A549 (cell line): ENCODE data around the gene ITIH5. TPM values are rescaled to one million over a fixed set of nuclear protein-coding genes. Genes with fewer than 3 reads are reported as not detected.

Source experiments
- ATAC-seq, 2 experiments: fragments of 200-7000 bp in 1 of 2; fragments of >200 bp in 1 of 2; cut with Nextera tagmentation in 1 of 2; cut with Tn5 transposase in 1 of 2; 3 replicates each; pipeline versions ENCODE4 v1.8.0 to v1.9.1; 2018 to 2020; ENCODE audit warnings: mild to moderate bottlenecking in 1 of 2, moderate library complexity in 1 of 2
- CTCF ChIA-PET: fragments of 300-600 bp; sonication (Branson Sonifier 250); formaldehyde crosslinking; extraction: SDS; loops from one replicate; lab custom pipeline; 2021; ENCODE audit warnings: antibody characterized with exemption, inconsistent platforms; lab: Yijun Ruan, JAX
- POLR2A ChIA-PET: fragments of 350-600 bp; formaldehyde crosslinking; extraction: SDS; loops from one replicate; lab custom pipeline; 2021; ENCODE audit warnings: antibody characterized with exemption, inconsistent platforms; lab: Yijun Ruan, JAX
- DNase-seq, 2 experiments: peaks; one replicate each; pipeline versions ENCODE4 v3.0.0 to v3.0.0-alpha.2; 2011 to 2016; ENCODE audit warnings: low read depth in 1 of 2, low spot score in 1 of 2
- FAIRE-seq: peaks from 2 replicates; lab custom pipeline; 2011; peaks lifted over from hg19 to GRCh38; lab: Jason Lieb, UNC
- H3K27ac ChIP-seq, 2 experiments: fragments of >200 bp; sonication (Bioruptor Twin); formaldehyde crosslinking; 3 replicates each; pipeline ENCODE4 v1.5.1; 2016 to 2017
- H3K4me1 ChIP-seq: fragments of >200 bp; sonication (Bioruptor Twin); formaldehyde crosslinking; 3 replicates; pipeline ENCODE4 v1.6.1; 2016
- H3K4me2 ChIP-seq: fragments of >200 bp; sonication (Bioruptor Twin); formaldehyde crosslinking; 3 replicates; pipeline ENCODE4 v1.6.1; 2016
- H3K4me3 ChIP-seq: fragments of >200 bp; sonication (Bioruptor Twin); formaldehyde crosslinking; 3 replicates; pipeline ENCODE4 v1.5.1; 2016
- H3K9me3 ChIP-seq: fragments of >200 bp; sonication (Bioruptor Twin); formaldehyde crosslinking; 3 replicates; pipeline ENCODE4 v1.6.1; 2016
- ATOH8 ChIP-seq: fragments of 250-450 bp; sonication (Bioruptor Pico); IDR thresholded peaks from 2 replicates; pipeline ENCODE4 v1.5.0; 2020; ENCODE audit warnings: low read depth, mild to moderate bottlenecking, moderate library complexity
- BHLHE40 ChIP-seq: IDR thresholded peaks from 2 replicates; pipeline ENCODE4 v1.6.1; 2012; ENCODE audit warnings: low read depth, low read length, inconsistent platforms
- CBX8 ChIP-seq: fragments of 200-600 bp; sonication (generic); IDR thresholded peaks from 2 replicates; pipeline ENCODE4 v1.6.1; 2016
- CEBPB ChIP-seq, 2 experiments: fragments of >200 bp in 1 of 2; sonication (Bioruptor Twin) in 1 of 2; formaldehyde crosslinking in 1 of 2; IDR thresholded peaks; 2 replicates each; pipeline ENCODE4 v1.6.1; 2012 to 2016
- CHD2 ChIP-seq: fragments of 150-350 bp; IDR thresholded peaks from 2 replicates; pipeline ENCODE4 v1.6.1; 2014; ENCODE audit warnings: low read length; ENCODE audit not compliant: partially characterized antibody
- CHD4 ChIP-seq: fragments of 200-600 bp; sonication (generic); IDR thresholded peaks from 2 replicates; pipeline ENCODE4 v1.6.1; 2016; ENCODE audit warnings: antibody characterized with exemption, mild to moderate bottlenecking, borderline replicate concordance
- EHF ChIP-seq: fragments of 250-450 bp; sonication (Bioruptor Pico); IDR thresholded peaks from 2 replicates; pipeline ENCODE4 v1.5.0; 2020; ENCODE audit warnings: mild to moderate bottlenecking
- EHMT2 ChIP-seq: fragments of 200-600 bp; sonication (generic); IDR thresholded peaks from 2 replicates; pipeline ENCODE4 v1.6.1; 2016; ENCODE audit warnings: antibody characterized with exemption, low read depth, mild to moderate bottlenecking, moderate library complexity
- EP300 ChIP-seq, 2 experiments: fragments of >200 bp; sonication (Bioruptor Twin); formaldehyde crosslinking; IDR thresholded peaks; 2 replicates in 1 of 2; 3 replicates in 1 of 2; pipeline ENCODE4 v1.6.1; 2016 to 2017
- ESRRA ChIP-seq: fragments of 150-350 bp; IDR thresholded peaks from 2 replicates; pipeline ENCODE4 v1.6.1; 2014; ENCODE audit warnings: mild to moderate bottlenecking, low read length, borderline replicate concordance
- FOSB ChIP-seq: fragments of 250-450 bp; sonication (Bioruptor Pico); IDR thresholded peaks from 2 replicates; pipeline ENCODE4 v1.5.0; 2020; ENCODE audit warnings: mild to moderate bottlenecking, moderate library complexity
- HES2 ChIP-seq: fragments of >200 bp; sonication (Bioruptor Twin); formaldehyde crosslinking; IDR thresholded peaks from 2 replicates; pipeline ENCODE4 v1.6.1; 2016
- HEYL ChIP-seq: fragments of 250-450 bp; sonication (Bioruptor Pico); IDR thresholded peaks from 2 replicates; pipeline ENCODE4 v1.8.0; 2021; ENCODE audit warnings: mild to moderate bottlenecking, moderate library complexity
- HOXB13 ChIP-seq: fragments of 250-450 bp; sonication (Bioruptor Pico); IDR thresholded peaks from 2 replicates; pipeline ENCODE4 v1.5.0; 2020; ENCODE audit warnings: low read depth, mild to moderate bottlenecking, moderate library complexity
- HOXB5 ChIP-seq: fragments of 250-450 bp; sonication (Bioruptor Pico); IDR thresholded peaks from 2 replicates; pipeline ENCODE4 v1.5.0; 2020; ENCODE audit warnings: mild to moderate bottlenecking, moderate library complexity
- JUNB ChIP-seq: fragments of >200 bp; sonication (Bioruptor Twin); formaldehyde crosslinking; IDR thresholded peaks from 2 replicates; pipeline ENCODE4 v1.6.1; 2016
- KDM1A ChIP-seq: fragments of 200-600 bp; sonication (generic); IDR thresholded peaks from 2 replicates; pipeline ENCODE4 v1.6.1; 2016; ENCODE audit warnings: low read depth, mild to moderate bottlenecking
- MAX ChIP-seq: IDR thresholded peaks from 2 replicates; pipeline ENCODE4 v1.6.1; 2012
- MAZ ChIP-seq: fragments of 150-350 bp; IDR thresholded peaks from 2 replicates; pipeline ENCODE4 v1.6.1; 2014; ENCODE audit warnings: antibody characterized with exemption, low read depth, low read length, borderline replicate concordance
- MYC ChIP-seq: IDR thresholded peaks from 2 replicates; pipeline ENCODE4 v1.6.1; 2012; ENCODE audit warnings: mild to moderate bottlenecking, inconsistent platforms, low read length, improper control_type of control experiment, borderline replicate concordance
- NFE2L2 ChIP-seq: fragments of 150-350 bp; conservative IDR thresholded peaks from 2 replicates; pipeline ENCODE4 v1.6.1; 2014; ENCODE audit warnings: low read length
- NR3C1 ChIP-seq: fragments of >200 bp; sonication (Bioruptor Twin); formaldehyde crosslinking; IDR thresholded peaks from 3 replicates; pipeline ENCODE4 v1.6.1; 2017
- PBX3 ChIP-seq: IDR thresholded peaks from 2 replicates; pipeline ENCODE4 v1.6.1; 2012
- PHF8 ChIP-seq: fragments of 200-600 bp; sonication (generic); IDR thresholded peaks from 2 replicates; pipeline ENCODE4 v1.6.1; 2016; ENCODE audit warnings: low read depth, mild to moderate bottlenecking, antibody characterized with exemption, moderate library complexity, borderline replicate concordance
- RARB ChIP-seq: fragments of 250-450 bp; sonication (Bioruptor Pico); IDR thresholded peaks from 2 replicates; pipeline ENCODE4 v1.8.0; 2021; ENCODE audit warnings: mild to moderate bottlenecking, moderate library complexity
- RFX5 ChIP-seq: fragments of 450-650 bp; IDR thresholded peaks from 2 replicates; pipeline ENCODE4 v1.7.1; 2014; ENCODE audit warnings: antibody characterized with exemption, mild to moderate bottlenecking, moderate library complexity
- SREBF2 ChIP-seq: fragments of 450-650 bp; IDR thresholded peaks from 2 replicates; pipeline ENCODE4 v1.6.1; 2014; ENCODE audit warnings: mild to moderate bottlenecking, moderate library complexity
- TP53 ChIP-seq: fragments of 250-450 bp; sonication (Bioruptor Pico); IDR thresholded peaks from 2 replicates; pipeline ENCODE4 v1.5.0; 2021; ENCODE audit warnings: mild to moderate bottlenecking, moderate library complexity
- ZC3H11A ChIP-seq: fragments of 450-650 bp; IDR thresholded peaks from 2 replicates; pipeline ENCODE4 v1.6.1; 2014; ENCODE audit warnings: antibody characterized with exemption, mild to moderate bottlenecking
- ZFP36 ChIP-seq: fragments of 450-650 bp; IDR thresholded peaks from 2 replicates; pipeline ENCODE4 v1.6.1; 2014; ENCODE audit warnings: borderline replicate concordance; ENCODE audit not compliant: partially characterized antibody
- ZNF302 ChIP-seq: fragments of 250-450 bp; sonication (Bioruptor Pico); IDR thresholded peaks from 2 replicates; pipeline ENCODE4 v1.9.0; 2021; ENCODE audit warnings: inconsistent platforms, mild to moderate bottlenecking, moderate library complexity
- ZSCAN20 ChIP-seq: fragments of 250-450 bp; sonication (Bioruptor Pico); IDR thresholded peaks from 2 replicates; pipeline ENCODE4 v1.8.0; 2022; ENCODE audit warnings: mild to moderate bottlenecking, moderate library complexity
- WGBS: methylation state at CpG from one replicate; pipeline ENCODE4 v1.1.6; 2017; ENCODE audit errors: missing lambda C conversion rate; 5-methylcytosine and 5-hydroxymethylcytosine counted together
- polyA plus RNA-seq, 4 experiments: library from polyadenylated mRNA; depleted of rRNA in 3 of 4; stranded (reverse); fragments of >200 nt; fragmentation: RNase III in 1 of 4; extraction: RNeasy Plus Mini Kit Qiagen cat#74134 plus additional on column Dnase treatment in 1 of 4; gene quantifications; 2 replicates in 3 of 4; 3 replicates in 1 of 4; pipeline ENCODE4 v1.2.3, GENCODE V29; 2011 to 2017
- TF ChIP-seq, protein P1 (sequence below): fragments of 250-450 bp; sonication (Bioruptor Pico); IDR thresholded peaks from 2 replicates; pipeline ENCODE4 v1.5.0; 2021; ENCODE audit warnings: mild to moderate bottlenecking, moderate library complexity, borderline replicate concordance
- TF ChIP-seq, protein P2 (sequence below): fragments of >200 bp; sonication (Bioruptor Twin); formaldehyde crosslinking; IDR thresholded peaks from 3 replicates; pipeline ENCODE4 v1.5.1; 2016

ITIH5 gene
- polyA plus RNA-seq, 2 of the 4 experiments (the other 2 are of a cell fraction): 0.03 to 0.05 TPM

GRCh38 chr10:7625009-7625408 is 41.8 kb downstream of the ITIH5 start:
- Histone ChIP-seq H3K4me2 (no peak overlapping the region), H3K9me3 (no peaks in the 10 kb centered on the region), H3K4me1 (0 out of 3 replicates have a peak, but pooled peaks cover 6% of the 10 kb centered on the region), H3K27ac (no peak overlapping the region), H3K4me3 (no peak overlapping the region)
- FAIRE-seq: no peak
- ChIA-PET CTCF (no interaction called here), POLR2A (no interaction called here)
- WGBS: 20% methylated on average over 2 of the region's 2 CpGs
- no peak for TF ChIP-seq CBX8
- no peak for TF ChIP-seq RARB (CRISPR knock-in tag)
- TF ChIP-seq PHF8: no peak
- TF ChIP-seq HES2: no peak
- no peak for TF ChIP-seq JUNB
- TF ChIP-seq ESRRA: no peak
- no peak for TF ChIP-seq CHD2
- no peak for TF ChIP-seq HOXB5 (CRISPR knock-in tag)
- no peak for TF ChIP-seq ZNF302 (CRISPR knock-in tag)
- TF ChIP-seq TP53 (CRISPR knock-in tag): no peak
- no peak for TF ChIP-seq FOSB
- no peak for TF ChIP-seq HEYL (CRISPR knock-in tag)
- TF ChIP-seq MAX: no peak
- no peak for TF ChIP-seq CHD4
- TF ChIP-seq MAZ: no peak
- TF ChIP-seq EP300 (IDR thresholded peaks at IDR 0.05): no peak
- TF ChIP-seq KDM1A: no peak
- TF ChIP-seq ZC3H11A: no peak
- TF ChIP-seq RFX5: no peak
- ATAC-seq: no peak
- no peak for DNase-seq

GRCh38 chr10:7622969-7623368 is 43.8 kb downstream of the ITIH5 start:
- FAIRE-seq (no peak), DNase-seq (no peak), ATAC-seq (no peak)
- Histone ChIP-seq H3K4me1 (0 out of 3 replicates have a peak, but pooled peaks cover 6% of the 10 kb centered on the region), H3K27ac (no peak overlapping the region), H3K9me3 (no peaks in the 10 kb centered on the region), H3K4me3 (no peak overlapping the region), H3K4me2 (no peak overlapping the region)
- CTCF ChIA-PET: interaction anchor here (2.1 kb wide), 1 partner anchor 10 kb away, joined by 5 read pairs; no protein-coding TSS in a partner anchor
- POLR2A ChIA-PET: no interaction called here
- no peak for TF ChIP-seq ZFP36
- TF ChIP-seq NFE2L2: no peak
- TF ChIP-seq SREBF2: no peak
- TF ChIP-seq CBX8: no peak
- TF ChIP-seq, protein P1, sequence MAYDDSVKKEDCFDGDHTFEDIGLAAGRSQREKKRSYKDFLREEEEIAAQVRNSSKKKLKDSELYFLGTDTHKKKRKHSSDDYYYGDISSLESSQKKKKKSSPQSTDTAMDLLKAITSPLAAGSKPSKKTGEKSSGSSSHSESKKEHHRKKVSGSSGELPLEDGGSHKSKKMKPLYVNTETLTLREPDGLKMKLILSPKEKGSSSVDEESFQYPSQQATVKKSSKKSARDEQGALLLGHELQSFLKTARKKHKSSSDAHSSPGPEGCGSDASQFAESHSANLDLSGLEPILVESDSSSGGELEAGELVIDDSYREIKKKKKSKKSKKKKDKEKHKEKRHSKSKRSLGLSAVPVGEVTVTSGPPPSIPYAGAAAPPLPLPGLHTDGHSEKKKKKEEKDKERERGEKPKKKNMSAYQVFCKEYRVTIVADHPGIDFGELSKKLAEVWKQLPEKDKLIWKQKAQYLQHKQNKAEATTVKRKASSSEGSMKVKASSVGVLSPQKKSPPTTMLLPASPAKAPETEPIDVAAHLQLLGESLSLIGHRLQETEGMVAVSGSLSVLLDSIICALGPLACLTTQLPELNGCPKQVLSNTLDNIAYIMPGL: no peak
- no peak for TF ChIP-seq NR3C1
- TF ChIP-seq RFX5: no peak
- no peak for TF ChIP-seq HOXB13
- no peak for TF ChIP-seq MYC
- no peak for TF ChIP-seq HEYL (CRISPR knock-in tag)
- TF ChIP-seq CEBPB (IDR thresholded peaks at IDR 0.05): no peak
- no peak for TF ChIP-seq BHLHE40
- no peak for TF ChIP-seq PBX3
- TF ChIP-seq EHF (CRISPR knock-in tag): no peak
- TF ChIP-seq, protein P2, sequence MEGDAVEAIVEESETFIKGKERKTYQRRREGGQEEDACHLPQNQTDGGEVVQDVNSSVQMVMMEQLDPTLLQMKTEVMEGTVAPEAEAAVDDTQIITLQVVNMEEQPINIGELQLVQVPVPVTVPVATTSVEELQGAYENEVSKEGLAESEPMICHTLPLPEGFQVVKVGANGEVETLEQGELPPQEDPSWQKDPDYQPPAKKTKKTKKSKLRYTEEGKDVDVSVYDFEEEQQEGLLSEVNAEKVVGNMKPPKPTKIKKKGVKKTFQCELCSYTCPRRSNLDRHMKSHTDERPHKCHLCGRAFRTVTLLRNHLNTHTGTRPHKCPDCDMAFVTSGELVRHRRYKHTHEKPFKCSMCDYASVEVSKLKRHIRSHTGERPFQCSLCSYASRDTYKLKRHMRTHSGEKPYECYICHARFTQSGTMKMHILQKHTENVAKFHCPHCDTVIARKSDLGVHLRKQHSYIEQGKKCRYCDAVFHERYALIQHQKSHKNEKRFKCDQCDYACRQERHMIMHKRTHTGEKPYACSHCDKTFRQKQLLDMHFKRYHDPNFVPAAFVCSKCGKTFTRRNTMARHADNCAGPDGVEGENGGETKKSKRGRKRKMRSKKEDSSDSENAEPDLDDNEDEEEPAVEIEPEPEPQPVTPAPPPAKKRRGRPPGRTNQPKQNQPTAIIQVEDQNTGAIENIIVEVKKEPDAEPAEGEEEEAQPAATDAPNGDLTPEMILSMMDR: no peak
- no peak for TF ChIP-seq EHMT2
- TF ChIP-seq ZSCAN20 (CRISPR knock-in tag): no peak
- no peak for TF ChIP-seq ATOH8 (CRISPR knock-in tag)
- 25% methylated on average over 6 of the region's 6 CpGs for WGBS
